Activated CD8-positive, alpha-beta T cell treated with anti-CD3 and anti-CD28 coated beads for 36 hours (primary cell): Measurements from ENCODE around the gene PRKAG3. TPM values are rescaled to one million over a fixed set of nuclear protein-coding genes. Genes with fewer than 3 reads are reported as not detected.

Experiments used
- ATAC-seq: fragments of 200-7000 bp; cut with Tn5 transposase; one replicate; pipeline ENCODE4 v1.10.0; 2021; ENCODE audit warnings: mild to moderate bottlenecking, moderate library complexity
- CTCF ChIA-PET: fragments of 350-600 bp; sonication (Branson Sonifier 250); formaldehyde crosslinking; loops from one replicate; lab custom pipeline; 2021; ENCODE audit warnings: antibody characterized with exemption; lab: Charles Lee
- POLR2A ChIA-PET: fragments of 350-600 bp; sonication (Branson Sonifier 250); formaldehyde crosslinking; loops from one replicate; lab custom pipeline; 2021; ENCODE audit warnings: antibody characterized with exemption; lab: Charles Lee
- DNase-seq: peaks from one replicate; pipeline ENCODE4 v3.0.0-alpha.2; 2020
- H3K27ac Mint-ChIP-seq: one replicate; pipeline ENCODE4 v1.8.0; 2021; ENCODE audit warnings: mild to moderate bottlenecking, mixed read lengths
- H3K27me3 Mint-ChIP-seq: one replicate; pipeline ENCODE4 v1.8.0; 2021; ENCODE audit warnings: mixed read lengths
- H3K36me3 Mint-ChIP-seq: one replicate; pipeline ENCODE4 v1.8.0; 2021; ENCODE audit warnings: low read depth, mixed read lengths
- H3K4me1 Mint-ChIP-seq: one replicate; pipeline ENCODE4 v1.8.0; 2021; ENCODE audit warnings: low read depth, mixed read lengths
- H3K4me3 Mint-ChIP-seq: one replicate; pipeline ENCODE4 v1.8.0; 2021; ENCODE audit warnings: mild to moderate bottlenecking, moderate library complexity, mixed read lengths
- H3K9me3 Mint-ChIP-seq: one replicate; pipeline ENCODE4 v1.8.0; 2021; ENCODE audit warnings: mixed read lengths
- CTCF ChIP-seq: fragments of 200-600 bp; IDR thresholded peaks from one replicate; pipeline ENCODE4 v1.8.0; 2022; ENCODE audit warnings: antibody characterized with exemption, mild to moderate bottlenecking
- intact Hi-C: fragments of 100-400 bp; cut with micrococcal nuclease; formaldehyde crosslinking; loops from one replicate; pipeline ENCODE4 v1.10.0; 2022
- total RNA-seq, 2 experiments: library from RNA; stranded (reverse); gene quantifications; one replicate each; pipeline ENCODE4 v1.2.3, GENCODE V29; 2021

Gene PRKAG3
- total RNA-seq, 2 experiments from 2014 or later = not detected

GRCh38 chr2:218819093-218819492, 12.5 kb downstream of the PRKAG3 start:
- H3K4me1 Mint-ChIP-seq = no peaks in the 10 kb centered on the region
- ChIA-PET POLR2A (no interaction called here), CTCF (no interaction called here)
- no peak overlapping the region for H3K27ac Mint-ChIP-seq
- peaks cover 6% of the 10 kb centered on the region for H3K27me3 Mint-ChIP-seq
- intact Hi-C loops = no loop called here
- no peak overlapping the region for H3K4me3 Mint-ChIP-seq
- ATAC-seq (no peak), DNase-seq (no peak)
- no peaks in the 10 kb centered on the region for H3K9me3 Mint-ChIP-seq
- no peaks in the 10 kb centered on the region for H3K36me3 Mint-ChIP-seq
- TF ChIP-seq CTCF = no peak

- Mint-ChIP-seq H3K4me3 (no peak overlapping the region), H3K9me3 (no peaks in the 10 kb centered on the region), H3K4me1 (no peaks in the 10 kb centered on the region), H3K36me3 (no peaks in the 10 kb centered on the region), H3K27me3 (peaks cover 10% of the 10 kb centered on the region), H3K27ac (no peak overlapping the region)
- no peak for TF ChIP-seq CTCF
- CTCF ChIA-PET = interaction anchor here (1.3 kb wide), 1 partner anchor 20 kb away, joined by 3 read pairs; no protein-coding TSS in a partner anchor
- DNase-seq = no peak
- ATAC-seq = no peak
- POLR2A ChIA-PET = no interaction called here
- intact Hi-C loops = no loop called here
These were observed 15.0 kb downstream of the PRKAG3 start for GRCh38 chr2:218816561-218817011.

- POLR2A ChIA-PET = no interaction called here
- Mint-ChIP-seq H3K27me3 (peaks cover 10% of the 10 kb centered on the region), H3K9me3 (no peaks in the 10 kb centered on the region), H3K27ac (no peak overlapping the region), H3K36me3 (no peaks in the 10 kb centered on the region), H3K4me3 (no peak overlapping the region), H3K4me1 (no peaks in the 10 kb centered on the region)
- ATAC-seq (no peak), DNase-seq (no peak)
- intact Hi-C loops = no loop called here
- CTCF ChIA-PET = interaction anchor here (1.7 kb wide), 1 partner anchor 32 kb away, joined by 5 read pairs; no protein-coding TSS in a partner anchor
- no peak for TF ChIP-seq CTCF
These were observed 16.0 kb downstream of the PRKAG3 start for GRCh38 chr2:218815649-218816048.

- CTCF ChIA-PET = interaction anchor here (1.7 kb wide), 1 partner anchor 32 kb away, joined by 5 read pairs; no protein-coding TSS in a partner anchor
- DNase-seq = no peak
- H3K27me3 Mint-ChIP-seq = peaks cover 10% of the 10 kb centered on the region
- intact Hi-C loops = no loop called here
- no peaks in the 10 kb centered on the region for H3K9me3 Mint-ChIP-seq
- no peaks in the 10 kb centered on the region for H3K4me1 Mint-ChIP-seq
- H3K36me3 Mint-ChIP-seq = no peaks in the 10 kb centered on the region
- ATAC-seq = no peak
- no peak for TF ChIP-seq CTCF
- POLR2A ChIA-PET = no interaction called here
- no peak overlapping the region for H3K4me3 Mint-ChIP-seq
- no peak overlapping the region for H3K27ac Mint-ChIP-seq
These were observed 16.4 kb downstream of the PRKAG3 start for GRCh38 chr2:218815244-218815637.

- H3K27me3 Mint-ChIP-seq = peaks cover 10% of the 10 kb centered on the region
- POLR2A ChIA-PET = no interaction called here
- intact Hi-C loops = no loop called here
- no peak overlapping the region for H3K4me3 Mint-ChIP-seq
- CTCF ChIA-PET = interaction anchor here (1.7 kb wide), 1 partner anchor 33 kb away, joined by 5 read pairs; no protein-coding TSS in a partner anchor
- no peaks in the 10 kb centered on the region for H3K4me1 Mint-ChIP-seq
- H3K9me3 Mint-ChIP-seq = no peaks in the 10 kb centered on the region
- TF ChIP-seq CTCF = no peak
- ATAC-seq (no peak), DNase-seq (no peak)
- no peak overlapping the region for H3K27ac Mint-ChIP-seq
- H3K36me3 Mint-ChIP-seq = no peaks in the 10 kb centered on the region
These were observed 16.9 kb downstream of the PRKAG3 start for GRCh38 chr2:218814540-218815243.
